Choroid plexus epithelial cell (primary cell): ENCODE data around the gene SYNGAP1.
A peak's percentile ranks its signal among the peaks of the same experiment; 100 is the strongest.
"Not testable (repeated sequence)": the region's sequence is repeated elsewhere in the genome, so short reads cannot be mapped to it uniquely, and the experiment has no call there.

Experiments
- DNase-seq: peaks from one replicate; pipeline ENCODE4 v3.0.0-alpha.2; 2010; ENCODE audit warnings: low read depth
- H3K4me3 ChIP-seq: 2 replicates; pipeline ENCODE4 v1.5.1; 2011; ENCODE audit warnings: low read depth, mild to moderate bottlenecking, control low read depth, low read length, moderate library complexity
- CTCF ChIP-seq: conservative IDR thresholded peaks from 2 replicates; pipeline ENCODE4 v1.5.1; 2011; ENCODE audit warnings: low read depth, mild to moderate bottlenecking, control low read depth, inconsistent platforms, low read length, moderate library complexity

SYNGAP1 gene

DNA sequence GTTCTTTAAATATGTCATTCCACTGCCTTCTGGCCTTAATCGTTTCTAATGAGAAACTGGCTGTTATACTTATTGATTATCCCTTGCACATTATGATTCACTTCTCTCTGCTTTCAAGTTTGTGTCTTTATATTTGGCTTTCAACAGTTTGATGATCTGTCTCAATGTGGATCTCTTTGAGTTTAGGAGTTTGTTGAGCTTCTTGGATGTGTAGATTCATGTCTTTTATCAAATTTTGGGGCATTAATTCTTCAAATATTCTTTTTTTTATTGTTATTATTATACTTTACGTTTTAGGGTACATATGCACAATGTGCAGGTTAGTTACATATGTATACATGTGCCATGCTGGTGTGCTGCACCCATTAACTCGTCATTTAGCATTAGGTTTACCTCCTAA lies 63.8 kb downstream of the SYNGAP1 start:
- no peak for TF ChIP-seq CTCF
- no peak for DNase-seq
- no peak overlapping the region for H3K4me3 ChIP-seq

GRCh38 chr6:33484673-33485262 lies 64.9 kb downstream of the SYNGAP1 start:
- not testable (repeated sequence) for DNase-seq, H3K4me3 ChIP-seq

- not testable (repeated sequence) for H3K4me3 ChIP-seq, DNase-seq
These were observed 65.8 kb downstream of the SYNGAP1 start for GRCh38 chr6:33485680-33486079.

DNA sequence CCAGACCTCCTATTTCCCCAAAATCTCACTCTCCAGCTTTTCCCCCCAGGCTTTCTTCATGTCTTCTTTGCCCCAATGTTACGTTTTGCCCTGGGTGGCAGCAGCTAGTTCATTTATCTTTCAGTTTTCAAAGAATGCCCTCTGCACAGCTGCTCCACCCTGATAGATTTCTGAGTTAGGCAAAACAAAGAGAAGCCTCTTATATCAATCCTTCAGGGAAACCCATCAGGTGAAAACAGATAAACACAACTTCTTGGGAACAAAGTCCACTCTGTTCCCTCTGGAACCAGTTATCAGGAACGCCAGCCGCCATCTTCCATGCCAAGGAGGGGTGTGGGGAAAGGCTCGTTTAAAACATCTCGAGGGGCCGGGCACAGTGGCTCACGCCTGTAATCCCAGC lies 68.5 kb downstream of the SYNGAP1 start:
- no peak for TF ChIP-seq CTCF

DNA sequence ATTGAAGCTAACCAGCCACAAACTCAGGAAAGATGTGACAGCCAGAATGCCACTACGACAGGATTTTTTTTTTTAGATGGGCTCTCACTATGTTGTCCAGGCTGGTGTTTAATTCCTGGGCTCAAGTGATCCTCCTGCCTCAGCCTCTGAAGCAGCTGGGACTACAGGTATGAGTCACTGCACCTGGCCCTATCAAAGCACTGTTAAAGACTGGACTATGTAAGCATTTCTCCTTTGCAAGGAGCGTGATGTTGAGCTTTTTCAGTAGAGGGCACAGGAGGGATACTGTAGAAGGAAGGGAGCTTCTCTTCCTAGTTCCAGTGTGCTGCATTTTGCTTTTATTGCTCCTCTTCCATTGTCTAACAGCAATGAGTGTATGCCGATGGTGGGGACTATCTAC lies 70.3 kb downstream of the SYNGAP1 start:
- no peak overlapping the region for H3K4me3 ChIP-seq
- TF ChIP-seq CTCF, result no peak
- no peak for DNase-seq

More for the DNA sequence above, 68.5 kb downstream of the SYNGAP1 start:
- no peak overlapping the region for H3K4me3 ChIP-seq
- DNase-seq, result no peak

DNA sequence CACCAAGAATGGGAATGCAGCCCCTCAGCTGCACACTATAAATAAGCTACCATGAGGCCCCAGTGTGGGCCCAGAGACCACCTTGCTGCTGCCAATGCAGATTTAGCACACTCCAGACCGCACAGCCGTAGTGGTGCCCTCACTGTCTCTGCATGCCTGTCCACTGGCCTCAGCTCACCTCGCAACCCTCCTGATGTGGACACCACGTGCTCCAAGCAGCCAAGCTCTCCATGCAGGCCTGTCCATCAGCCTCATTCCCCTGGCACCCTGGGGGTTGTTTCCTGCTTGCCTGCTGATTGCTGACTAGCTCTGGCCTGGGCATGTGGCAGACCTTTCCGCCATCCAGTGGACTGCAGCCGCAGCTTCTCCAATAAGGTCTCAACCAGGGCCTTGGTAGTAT lies 70.8 kb downstream of the SYNGAP1 start:
- peak; percentile 14 for DNase-seq
- no peak for TF ChIP-seq CTCF
- no peak overlapping the region for H3K4me3 ChIP-seq

GRCh38 chr6:33492093-33492492 lies 72.2 kb downstream of the SYNGAP1 start:
- no peak overlapping the region for H3K4me3 ChIP-seq
- peak; percentile 4 for TF ChIP-seq CTCF
- no peak for DNase-seq

DNA sequence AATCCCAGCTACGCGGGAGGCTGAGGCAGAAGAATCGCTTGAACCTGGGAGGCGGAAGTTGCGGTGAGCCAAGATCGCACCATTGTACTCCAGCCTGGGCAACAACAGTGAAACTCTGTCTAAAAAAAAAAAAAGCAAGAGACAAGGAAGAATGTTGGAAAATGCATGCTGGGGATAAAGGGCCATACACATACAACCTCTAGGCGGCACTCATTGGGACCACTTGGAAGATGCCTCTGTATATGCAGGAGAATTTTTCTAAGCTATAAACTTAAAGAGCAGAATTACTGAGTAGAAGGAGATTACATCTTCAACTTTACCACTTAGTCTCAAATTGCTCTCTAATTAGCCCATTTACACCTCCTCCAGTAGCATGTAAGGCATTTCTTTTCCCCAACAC lies 77.3 kb downstream of the SYNGAP1 start:
- DNase-seq, result no peak
- no peak for TF ChIP-seq CTCF
- no peak overlapping the region for H3K4me3 ChIP-seq
